MM.1S (cell line): Measurements from ENCODE around the gene PRPS1.

Experiments
- EZH2 ChIP-seq: fragments of 300-600 bp; sonication (generic); optimal IDR thresholded peaks from 2 replicates; pipeline ENCODE3; 2017; ENCODE audit warnings: low read depth, mild to moderate bottlenecking, antibody characterized with exemption, low read length, mixed read lengths
- EZH2phosphoT487 ChIP-seq: fragments of 300-600 bp; sonication (generic); IDR thresholded peaks from 2 replicates; pipeline ENCODE4 v1.6.1; 2018; ENCODE audit warnings: antibody characterized with exemption, low read length
- TF ChIP-seq, protein P1 (sequence below): fragments of 300-600 bp; sonication (generic); IDR thresholded peaks from 2 replicates; pipeline ENCODE4 v1.5.1; 2016; ENCODE audit warnings: antibody characterized with exemption, low read length, mixed read lengths

DNA sequence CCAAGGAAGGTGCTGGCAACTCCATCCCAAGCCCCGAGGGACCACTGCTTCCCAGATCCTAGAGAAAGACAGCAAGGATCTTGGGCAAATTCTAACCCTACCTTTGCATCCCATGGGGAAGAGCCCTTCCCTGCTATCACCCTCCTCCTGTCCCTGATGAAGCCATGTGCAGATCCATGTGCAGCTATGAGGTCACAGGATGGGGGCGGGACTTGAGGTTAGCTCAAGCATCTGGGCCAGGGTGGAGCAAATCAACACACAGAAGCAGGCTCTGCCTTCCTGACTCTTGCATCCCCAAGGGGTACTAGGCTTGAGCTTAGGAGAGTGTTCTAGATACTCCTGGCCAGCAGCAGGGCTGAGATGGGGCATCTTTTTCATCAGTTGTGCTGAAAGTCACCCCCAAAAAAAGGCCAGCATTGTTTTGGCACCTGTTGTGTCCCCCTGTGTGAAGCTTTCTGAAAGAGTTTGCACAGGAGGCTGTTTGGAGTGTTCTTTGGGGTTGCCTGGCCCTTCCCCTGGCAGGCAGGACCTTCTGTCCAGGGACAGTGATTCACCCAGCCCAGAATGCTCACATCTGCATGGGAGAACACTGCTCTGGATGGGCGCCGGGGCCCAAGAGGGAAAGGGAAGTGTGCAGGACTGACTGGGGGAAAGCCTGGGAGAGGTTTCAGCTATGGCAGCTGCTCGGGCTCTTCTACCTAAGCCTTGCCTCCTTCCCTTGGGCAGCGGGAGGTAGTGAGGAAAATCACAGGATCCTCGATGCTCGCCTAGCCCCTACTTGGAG is 50.8 kb downstream of the PRPS1 start:
- TF ChIP-seq EZH2 (no peak), EZH2phosphoT487 (no peak)
- TF ChIP-seq, protein P1, sequence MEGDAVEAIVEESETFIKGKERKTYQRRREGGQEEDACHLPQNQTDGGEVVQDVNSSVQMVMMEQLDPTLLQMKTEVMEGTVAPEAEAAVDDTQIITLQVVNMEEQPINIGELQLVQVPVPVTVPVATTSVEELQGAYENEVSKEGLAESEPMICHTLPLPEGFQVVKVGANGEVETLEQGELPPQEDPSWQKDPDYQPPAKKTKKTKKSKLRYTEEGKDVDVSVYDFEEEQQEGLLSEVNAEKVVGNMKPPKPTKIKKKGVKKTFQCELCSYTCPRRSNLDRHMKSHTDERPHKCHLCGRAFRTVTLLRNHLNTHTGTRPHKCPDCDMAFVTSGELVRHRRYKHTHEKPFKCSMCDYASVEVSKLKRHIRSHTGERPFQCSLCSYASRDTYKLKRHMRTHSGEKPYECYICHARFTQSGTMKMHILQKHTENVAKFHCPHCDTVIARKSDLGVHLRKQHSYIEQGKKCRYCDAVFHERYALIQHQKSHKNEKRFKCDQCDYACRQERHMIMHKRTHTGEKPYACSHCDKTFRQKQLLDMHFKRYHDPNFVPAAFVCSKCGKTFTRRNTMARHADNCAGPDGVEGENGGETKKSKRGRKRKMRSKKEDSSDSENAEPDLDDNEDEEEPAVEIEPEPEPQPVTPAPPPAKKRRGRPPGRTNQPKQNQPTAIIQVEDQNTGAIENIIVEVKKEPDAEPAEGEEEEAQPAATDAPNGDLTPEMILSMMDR = no peak
